ENCODE measurements around the gene SGMS1. TPM values are rescaled to one million over a fixed set of nuclear protein-coding genes. Genes with fewer than 3 reads are reported as not detected.

The SGMS1 gene
- total RNA-seq, 2 experiments from 2014 or later: 24.8 to 25.2 TPM

GRCh38 chr10:50407076-50407801, 216.5 kb downstream of the SGMS1 start:
- no peaks in the 10 kb centered on the region for H3K27me3 ChIP-seq (ENCODE audit: control insufficient read depth in 1 of 2, insufficient read depth in 2 of 2, low read length in 2 of 2)
- no peak overlapping the region for H3K4me3 Mint-ChIP-seq
- peaks cover 17% of the 10 kb centered on the region for H3K4me1 Mint-ChIP-seq (ENCODE audit: low read depth)
- POLR2A ChIA-PET: no interaction called here
- CTCF ChIA-PET: no interaction called here
- H3K4me3 ChIP-seq (ENCODE audit: low read length): no peak overlapping the region
- H3K36me3 ChIP-seq (ENCODE audit: insufficient read depth, low read length): no peaks in the 10 kb centered on the region
- peaks cover 56% of the 10 kb centered on the region for H3K36me3 Mint-ChIP-seq (ENCODE audit: low read depth)
- no peaks in the 10 kb centered on the region for H3K9me3 Mint-ChIP-seq
- TF ChIP-seq CTCF (IDR thresholded peaks at IDR 0.05): no peak
- H3K27ac ChIP-seq (ENCODE audit: low read depth in 1 of 2, low read length in 2 of 2): no peak overlapping the region
- DNase-seq: no peak
- H3K9me3 ChIP-seq (ENCODE audit: control insufficient read depth in 1 of 2, insufficient read depth in 1 of 2, low read length in 2 of 2): peaks cover 5% of the 10 kb centered on the region in 2 experiments
- ATAC-seq (ENCODE audit: poor library complexity): no peak
- no peaks in the 10 kb centered on the region for H3K27me3 Mint-ChIP-seq
- intact Hi-C loops (cut with DNase I, micrococcal nuclease): no loop called here
- no peak overlapping the region for H3K27ac Mint-ChIP-seq
- no peaks in the 10 kb centered on the region for H3K4me1 ChIP-seq (ENCODE audit: insufficient read depth, low read length)

- CTCF ChIA-PET: no interaction called here
- intact Hi-C loops (cut with DNase I, micrococcal nuclease): no loop called here
- Mint-ChIP-seq H3K9me3 (no peaks in the 10 kb centered on the region), H3K4me3 (no peak overlapping the region), H3K4me1 (ENCODE audit: low read depth) (peaks cover 24% of the 10 kb centered on the region), H3K27ac (no peak overlapping the region), H3K27me3 (no peaks in the 10 kb centered on the region), H3K36me3 (ENCODE audit: low read depth) (peaks cover 54% of the 10 kb centered on the region)
- no peak for TF ChIP-seq CTCF (IDR thresholded peaks at IDR 0.05)
- no peak for DNase-seq
- Histone ChIP-seq H3K36me3 (ENCODE audit: insufficient read depth, low read length) (no peaks in the 10 kb centered on the region), H3K4me1 (ENCODE audit: insufficient read depth, low read length) (no peaks in the 10 kb centered on the region), H3K9me3 (ENCODE audit: control insufficient read depth in 1 of 2, insufficient read depth in 1 of 2, low read length in 2 of 2) (peaks cover 5% of the 10 kb centered on the region in 2 experiments), H3K4me3 (ENCODE audit: low read length) (no peak overlapping the region), H3K27ac (ENCODE audit: low read depth in 1 of 2, low read length in 2 of 2) (no peak overlapping the region), H3K27me3 (ENCODE audit: control insufficient read depth in 1 of 2, insufficient read depth in 2 of 2, low read length in 2 of 2) (no peaks in the 10 kb centered on the region)
- no peak for ATAC-seq (ENCODE audit: poor library complexity)
- POLR2A ChIA-PET: no interaction called here
Observed at GRCh38 chr10:50406457-50407070, 217.2 kb downstream of the SGMS1 start.

GRCh38 chr10:50405723-50406122, 218.0 kb downstream of the SGMS1 start:
- POLR2A ChIA-PET: no interaction called here
- Mint-ChIP-seq H3K36me3 (ENCODE audit: low read depth) (peaks cover 50% of the 10 kb centered on the region), H3K9me3 (no peaks in the 10 kb centered on the region), H3K27ac (no peak overlapping the region), H3K27me3 (no peaks in the 10 kb centered on the region), H3K4me1 (ENCODE audit: low read depth) (peaks cover 22% of the 10 kb centered on the region), H3K4me3 (no peak overlapping the region)
- DNase-seq (no peak), ATAC-seq (ENCODE audit: poor library complexity) (no peak)
- TF ChIP-seq CTCF (IDR thresholded peaks at IDR 0.05): no peak
- no peaks in the 10 kb centered on the region for H3K27me3 ChIP-seq (ENCODE audit: control insufficient read depth in 1 of 2, insufficient read depth in 2 of 2, low read length in 2 of 2)
- no peaks in the 10 kb centered on the region for H3K4me1 ChIP-seq (ENCODE audit: insufficient read depth, low read length)
- intact Hi-C loops (cut with DNase I, micrococcal nuclease): no loop called here
- H3K9me3 ChIP-seq (ENCODE audit: control insufficient read depth in 1 of 2, insufficient read depth in 1 of 2, low read length in 2 of 2): peaks cover 5% of the 10 kb centered on the region in 2 experiments
- CTCF ChIA-PET: no interaction called here
- H3K4me3 ChIP-seq (ENCODE audit: low read length): no peak overlapping the region
- H3K27ac ChIP-seq (ENCODE audit: low read depth in 1 of 2, low read length in 2 of 2): no peak overlapping the region
- H3K36me3 ChIP-seq (ENCODE audit: insufficient read depth, low read length): no peaks in the 10 kb centered on the region

Measured in CD4-positive, alpha-beta T cell (primary cell).